HG03175 (cell line): ENCODE measurements around the gene DLG3.
A peak's percentile ranks its signal among the peaks of the same experiment; 100 is the strongest.

Experiments
- ATAC-seq: cut with Tn5 transposase; IDR thresholded peaks from one replicate; pipeline ENCODE4 v1.9.1; 2021; ENCODE audit warnings: mild to moderate bottlenecking, moderate library complexity; ENCODE audit not compliant: unreplicated experiment

DLG3 gene

DNA sequence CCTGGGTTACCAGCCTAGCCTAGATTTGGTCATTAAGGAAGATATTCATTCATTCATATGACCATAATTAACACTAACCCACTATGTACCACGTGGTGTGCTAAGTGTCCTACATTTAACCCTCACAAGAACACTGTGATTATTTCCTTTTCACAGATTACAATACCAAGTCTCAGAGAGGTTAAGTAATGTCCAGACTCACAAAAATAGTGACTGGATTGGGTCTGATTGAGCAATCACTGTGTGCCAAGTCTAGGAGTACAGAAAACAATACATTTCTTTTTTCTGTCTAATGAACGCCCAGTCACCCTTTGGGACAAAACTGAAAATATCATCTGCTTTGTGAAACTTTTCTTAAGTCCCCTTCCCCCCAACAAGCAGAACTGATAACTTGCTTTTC lies 7.6 kb upstream of the DLG3 start:
- no peak for ATAC-seq

DNA sequence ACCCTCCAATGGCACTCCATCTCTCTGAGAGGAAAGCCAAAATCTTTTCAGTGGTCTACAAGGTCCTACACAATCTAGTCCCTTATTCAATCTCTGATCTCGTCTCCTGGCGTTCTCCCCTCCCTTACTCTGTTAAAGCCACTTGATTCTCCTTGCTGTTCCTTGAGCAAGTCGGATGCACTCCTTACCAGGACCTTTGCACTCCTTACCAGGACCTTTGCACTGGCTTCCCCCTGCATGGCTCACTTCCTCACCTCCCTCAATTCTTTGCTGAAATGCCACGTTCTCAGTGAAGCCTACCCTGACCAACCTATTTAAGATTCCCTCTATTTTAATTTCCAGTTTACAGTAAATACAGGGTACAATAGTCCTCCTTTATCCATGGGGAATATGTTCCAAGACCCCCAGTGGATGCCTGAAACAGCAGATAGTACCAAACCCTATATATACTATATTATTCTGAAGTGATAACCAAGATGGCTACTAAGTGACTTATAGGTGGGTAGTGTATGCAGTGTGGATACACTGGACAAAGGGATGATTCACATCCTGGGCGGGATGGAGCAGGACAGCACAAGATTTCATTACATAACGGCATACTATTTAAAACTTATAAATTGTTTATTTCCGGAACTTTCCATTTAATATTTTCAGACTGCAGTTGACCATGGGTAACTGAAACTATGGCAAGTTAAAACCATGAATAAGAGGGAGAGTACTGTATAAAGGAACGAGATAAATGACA lies 6.5 kb upstream of the DLG3 start:
- no peak for ATAC-seq

DNA sequence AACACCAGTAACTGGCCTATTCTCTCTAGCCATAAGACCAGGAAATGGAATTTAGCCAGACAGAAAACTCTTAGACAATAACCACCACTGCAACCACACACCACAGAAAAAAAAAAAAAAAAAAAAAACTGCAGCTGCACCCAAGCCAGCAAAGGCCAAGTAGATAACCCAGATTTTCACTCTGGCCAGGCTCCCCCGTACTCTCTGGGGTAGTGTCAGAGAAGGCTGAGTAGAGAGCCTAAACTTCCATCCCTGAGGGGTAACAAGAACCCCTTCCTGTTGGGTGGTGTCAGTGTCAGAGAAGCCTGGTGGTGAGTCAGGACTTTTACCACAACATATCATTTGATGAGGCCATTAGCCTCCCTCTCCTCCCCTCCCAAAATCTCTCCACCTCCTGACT lies 5.6 kb upstream of the DLG3 start:
- peak; percentile 34 for ATAC-seq

DNA sequence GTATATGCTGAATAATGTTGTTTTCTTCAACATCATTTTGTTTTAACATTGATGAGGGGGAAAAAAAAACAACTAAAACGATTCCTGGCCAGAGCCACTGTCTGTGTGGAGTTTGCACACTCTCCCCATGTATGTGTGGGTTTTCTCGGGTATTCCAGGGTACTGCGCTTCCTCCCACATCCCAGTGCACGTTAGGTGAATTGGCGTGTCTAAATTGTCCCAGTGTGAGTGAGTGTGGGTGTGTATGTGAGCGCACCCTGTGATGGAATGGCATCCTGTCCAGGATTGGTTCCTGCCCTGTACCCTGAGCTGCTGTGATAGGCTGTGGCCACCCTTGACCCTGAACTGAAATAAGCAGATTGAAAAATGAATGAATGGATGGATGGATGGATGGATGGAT lies 2.4 kb upstream of the DLG3 start:
- ATAC-seq = no peak

DNA sequence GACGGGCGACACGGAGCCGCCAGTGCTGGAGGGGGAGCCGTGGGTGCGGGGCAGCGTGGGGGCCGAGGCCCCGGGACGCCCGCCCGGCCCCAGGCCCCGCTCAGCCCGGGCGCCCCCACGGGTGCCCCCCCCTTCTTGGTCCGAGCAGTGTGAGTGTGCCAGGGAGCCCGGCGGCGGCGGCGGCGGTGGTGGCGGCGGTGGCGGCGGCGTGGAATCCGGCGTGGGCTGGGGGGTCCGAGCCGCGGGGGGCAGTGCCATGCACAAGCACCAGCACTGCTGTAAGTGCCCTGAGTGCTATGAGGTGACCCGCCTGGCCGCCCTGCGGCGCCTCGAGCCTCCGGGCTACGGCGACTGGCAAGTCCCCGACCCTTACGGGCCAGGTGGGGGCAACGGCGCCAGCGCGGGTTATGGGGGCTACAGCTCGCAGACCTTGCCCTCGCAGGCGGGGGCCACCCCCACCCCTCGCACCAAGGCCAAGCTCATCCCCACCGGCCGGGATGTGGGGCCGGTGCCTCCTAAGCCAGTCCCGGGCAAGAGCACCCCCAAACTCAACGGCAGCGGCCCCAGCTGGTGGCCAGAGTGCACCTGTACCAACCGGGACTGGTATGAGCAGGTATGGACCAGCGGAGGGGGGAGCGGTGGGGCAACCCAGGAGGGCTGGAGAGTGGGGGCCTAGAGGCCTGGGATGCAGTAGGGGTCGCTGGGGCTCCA lies 466 bp downstream of the DLG3 start:
- no peak for ATAC-seq

DNA sequence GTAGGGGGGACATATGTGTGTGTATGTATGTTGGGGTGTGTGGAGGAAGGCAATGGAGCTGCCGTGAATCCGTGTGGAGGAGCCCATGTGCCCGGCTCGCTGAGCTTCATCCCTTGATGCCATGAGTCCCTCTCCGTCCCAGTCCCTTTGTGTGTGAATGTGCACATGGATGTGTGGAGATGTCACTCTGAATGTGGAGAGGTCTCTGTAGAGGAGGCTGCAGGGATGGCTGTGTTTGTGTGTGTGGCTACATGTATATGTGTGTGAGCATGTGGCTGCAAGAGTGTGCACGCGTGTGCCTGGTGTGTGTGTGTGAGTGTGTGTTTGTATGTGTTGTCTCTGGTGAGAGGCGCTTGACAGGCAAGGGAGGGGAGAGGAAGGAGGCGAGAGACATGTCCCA lies 1.3 kb downstream of the DLG3 start:
- ATAC-seq = no peak

DNA sequence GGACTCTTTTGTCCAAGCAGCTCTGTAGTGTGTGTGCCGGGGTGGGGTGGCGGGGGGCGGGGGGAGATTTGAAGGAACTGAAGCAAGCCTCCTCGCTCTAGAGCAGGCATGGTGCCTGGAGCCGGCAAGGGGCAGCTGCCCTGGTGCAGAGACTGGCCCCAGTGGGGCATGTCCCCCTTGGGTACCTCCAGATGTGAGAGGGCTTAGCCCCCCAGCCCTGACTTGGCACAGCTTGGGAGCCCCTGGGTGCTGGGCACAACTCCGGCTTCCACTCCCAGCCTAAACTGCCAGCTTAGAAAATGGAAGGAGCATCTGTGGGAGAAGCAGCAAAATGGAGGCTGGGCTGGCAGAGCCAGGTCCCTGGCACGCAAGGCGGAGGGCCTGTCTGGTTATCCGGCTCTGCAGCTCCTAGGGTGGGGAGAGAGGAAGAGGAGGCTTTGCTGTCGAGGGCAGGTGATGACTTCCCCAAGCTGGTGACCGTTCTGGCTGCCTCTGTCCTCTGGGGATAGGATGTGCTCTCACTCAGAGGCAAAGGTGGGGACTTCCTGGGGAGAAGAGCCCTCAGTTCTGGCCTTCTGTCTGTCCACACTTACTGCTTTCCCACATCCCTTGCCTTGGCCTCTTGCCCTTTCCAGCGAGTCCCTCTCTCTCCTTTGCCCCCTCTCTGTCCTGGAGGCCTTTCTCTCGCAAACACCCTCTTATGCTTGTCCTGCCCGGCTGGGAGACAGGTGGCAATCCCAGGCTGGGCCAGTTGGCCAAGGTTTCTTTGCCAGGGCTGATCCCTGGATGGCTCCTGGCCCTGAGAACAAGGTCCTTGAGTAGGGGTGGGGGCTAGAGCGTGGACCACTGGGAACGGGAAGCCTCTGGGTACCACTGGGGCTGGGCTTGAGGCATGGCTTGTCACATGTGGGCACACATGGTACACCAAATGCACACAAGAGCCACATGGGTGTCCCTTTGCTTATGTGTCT lies 2.0 kb downstream of the DLG3 start:
- no peak for ATAC-seq

DNA sequence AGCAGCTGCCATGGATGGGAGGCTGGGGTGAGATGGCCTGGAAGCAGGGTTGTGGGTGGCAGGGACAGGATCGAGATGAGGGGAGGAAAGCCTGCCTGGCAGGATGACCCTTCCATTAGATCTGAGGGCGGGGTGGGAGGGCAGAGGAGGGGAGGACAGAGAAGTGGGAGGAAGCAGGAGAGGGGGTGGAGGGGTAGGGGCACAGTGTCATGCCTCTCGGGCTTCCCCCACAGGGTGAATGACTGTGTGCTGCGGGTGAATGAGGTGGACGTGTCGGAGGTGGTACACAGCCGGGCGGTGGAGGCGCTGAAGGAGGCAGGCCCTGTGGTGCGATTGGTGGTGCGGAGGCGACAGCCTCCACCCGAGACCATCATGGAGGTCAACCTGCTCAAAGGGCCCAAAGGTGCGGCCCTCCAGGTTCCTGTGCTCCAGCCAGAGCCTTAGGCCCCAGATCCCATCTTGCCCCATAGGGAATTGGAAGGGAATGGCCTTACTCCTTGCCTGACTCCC lies 4.9 kb downstream of the DLG3 start:
- ATAC-seq = no peak

DNA sequence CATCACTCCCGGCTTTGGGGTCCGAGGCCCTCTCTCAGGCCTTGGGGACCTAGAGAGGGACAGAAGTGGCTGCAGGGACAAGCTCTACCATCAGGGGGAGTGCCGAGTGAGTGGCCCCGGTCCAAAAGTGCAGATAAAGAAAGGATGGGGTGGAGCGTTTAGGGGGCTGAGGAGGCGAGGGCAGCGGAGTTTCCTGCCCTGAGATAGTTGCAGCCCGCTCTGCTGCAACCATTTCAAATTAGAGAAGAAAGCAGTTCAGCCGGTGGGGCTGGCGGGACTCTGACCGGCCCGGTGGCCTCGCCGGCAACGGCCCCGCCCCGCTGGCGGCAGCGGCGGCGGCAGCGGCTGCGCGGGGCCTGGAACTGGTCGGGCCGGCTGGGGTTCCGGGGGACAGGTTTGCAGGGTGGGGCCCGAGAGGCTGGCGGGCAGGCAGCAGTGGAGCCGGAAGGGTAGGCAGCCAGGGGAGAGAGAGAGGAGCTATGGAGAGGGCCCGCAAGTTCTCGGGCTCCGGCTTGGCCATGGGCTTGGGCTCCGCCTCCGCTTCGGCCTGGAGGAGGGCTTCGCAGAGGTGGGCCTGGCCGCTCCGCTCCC lies 7.6 kb downstream of the DLG3 start:
- peak; percentile 48 for ATAC-seq

DNA sequence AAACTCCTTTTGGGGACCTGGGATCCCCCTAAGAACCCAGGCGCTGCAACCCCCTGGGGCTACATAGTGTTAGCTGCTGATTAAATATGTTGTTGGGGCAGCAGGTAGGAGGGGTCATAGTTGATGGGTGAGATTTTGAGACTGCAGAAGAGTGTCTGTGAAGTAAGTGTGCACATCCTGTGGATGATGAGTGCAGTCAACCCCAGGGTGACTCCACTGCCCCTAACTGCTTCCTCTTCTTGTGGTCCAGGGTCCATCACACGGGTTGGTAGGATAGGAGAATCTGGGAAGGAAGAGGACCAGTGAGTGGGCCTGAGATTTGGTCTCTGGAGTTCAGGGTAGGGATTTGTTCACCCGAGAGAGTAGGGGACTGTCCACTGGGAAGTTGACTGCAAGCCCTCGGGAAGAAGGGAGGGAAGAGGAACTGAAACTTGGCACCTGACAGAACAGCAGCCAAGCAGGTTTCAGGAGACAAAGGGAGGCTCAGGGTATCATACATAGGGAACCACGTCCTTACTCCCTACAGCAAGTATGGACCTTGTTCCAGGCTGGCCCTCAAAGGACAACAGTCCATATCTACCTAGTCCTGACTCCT lies 8.5 kb downstream of the DLG3 start:
- peak; percentile 32 for ATAC-seq

DNA sequence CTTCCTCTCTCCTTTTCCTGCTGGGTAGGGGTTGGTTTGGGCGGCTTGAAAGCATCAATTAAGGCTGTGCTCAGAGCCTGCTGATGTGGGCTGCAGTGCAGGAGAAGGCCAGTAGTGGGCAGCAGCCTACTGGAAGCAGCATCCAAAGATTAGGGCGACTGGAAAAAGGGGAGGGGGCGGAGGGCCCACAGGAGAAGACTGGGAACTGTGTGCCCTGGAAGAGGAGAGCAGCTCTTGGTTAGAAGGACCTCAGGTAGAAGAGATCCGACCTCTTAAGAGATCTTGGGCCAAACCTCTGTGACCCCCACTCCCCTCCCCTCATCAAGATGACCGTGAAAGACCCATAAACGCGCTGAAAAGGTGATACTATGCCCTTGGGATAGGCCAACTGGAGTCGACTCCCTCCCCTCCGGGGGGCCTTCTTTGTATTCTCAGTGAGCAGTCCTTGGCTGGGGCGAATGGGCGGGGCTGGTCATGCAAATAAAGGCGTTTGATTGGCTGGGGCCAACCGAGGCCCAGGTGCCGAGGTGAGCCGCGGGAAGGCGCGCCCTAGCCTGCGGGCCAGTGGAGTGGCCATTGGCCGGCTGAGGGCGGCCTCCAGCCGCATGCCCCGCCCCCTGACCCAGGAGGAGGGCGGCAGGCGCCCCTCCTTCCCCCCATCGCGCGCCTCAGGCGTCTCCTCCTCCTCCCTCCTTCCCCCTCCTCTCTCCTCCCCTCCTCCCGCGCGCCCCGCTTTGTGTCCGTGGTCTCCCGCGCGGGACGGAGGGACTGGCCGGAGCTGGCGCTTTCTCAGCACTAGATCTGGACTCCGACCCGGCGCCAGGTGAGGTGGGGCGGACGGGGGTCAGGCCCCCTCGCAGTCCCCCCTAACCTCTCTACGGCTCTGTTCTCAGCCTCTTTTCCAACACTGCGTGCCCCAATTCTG lies 10.1 kb downstream of the DLG3 start:
- peak; percentile 59 for ATAC-seq

DNA sequence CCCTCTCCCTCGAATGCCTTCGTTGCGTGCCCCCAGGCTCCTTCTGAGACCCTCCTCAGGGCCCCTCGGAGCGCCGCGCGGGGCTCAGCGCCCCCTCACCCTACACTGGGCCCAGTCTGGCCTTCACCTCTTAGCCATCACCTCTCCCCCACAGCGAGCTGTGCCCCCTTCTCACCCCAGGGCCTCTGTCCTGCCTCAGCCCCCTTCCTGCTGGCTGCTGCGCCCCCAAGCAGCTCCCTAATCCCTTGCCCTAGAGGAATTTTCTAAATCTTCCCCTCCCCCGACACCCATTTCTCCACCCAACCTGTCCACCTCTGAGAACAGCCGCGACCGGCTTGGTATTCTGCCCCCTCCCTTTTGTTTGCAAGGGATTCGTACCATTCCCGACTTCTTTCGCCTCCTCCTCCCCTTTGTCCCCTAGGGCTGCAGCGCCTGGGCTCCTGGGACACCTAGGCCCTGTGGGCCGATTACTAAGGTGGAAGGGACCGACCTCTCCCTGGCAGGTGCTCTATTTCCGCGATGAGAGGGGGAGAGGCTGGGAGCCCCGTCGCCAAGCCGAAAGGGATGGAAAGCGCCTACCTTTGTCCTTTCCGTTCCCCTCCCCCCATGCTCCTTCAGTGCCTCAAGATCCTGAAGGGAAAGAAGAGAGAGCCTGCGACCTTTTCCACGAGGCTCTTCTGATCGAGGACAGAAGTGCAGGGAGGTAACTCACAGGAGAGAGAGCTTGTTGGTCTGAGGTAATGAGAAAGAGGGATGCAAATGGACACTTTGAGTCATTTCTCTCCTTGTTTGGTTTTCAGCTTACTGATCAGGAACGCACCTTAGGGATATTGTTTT lies 10.9 kb downstream of the DLG3 start:
- ATAC-seq = no peak

DNA sequence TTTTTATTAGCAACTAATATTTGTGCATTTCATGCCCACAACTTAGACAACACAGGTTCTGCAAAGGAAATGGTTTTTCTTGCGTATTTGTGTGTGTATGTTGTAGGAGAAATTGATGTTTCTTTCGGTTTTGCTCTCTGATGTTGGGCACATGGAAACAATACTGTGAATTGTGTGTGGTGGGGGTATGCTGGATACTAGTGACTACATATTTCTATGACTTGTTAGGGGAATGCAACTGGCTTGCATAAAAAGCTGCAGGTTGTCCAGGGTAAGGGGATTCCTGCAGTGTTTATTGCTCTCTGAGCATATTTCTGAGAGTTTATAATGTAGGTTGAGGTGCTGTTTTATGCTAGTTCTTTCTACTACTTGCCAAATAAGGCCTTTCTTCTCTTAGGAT lies 11.6 kb downstream of the DLG3 start:
- no peak for ATAC-seq

DNA sequence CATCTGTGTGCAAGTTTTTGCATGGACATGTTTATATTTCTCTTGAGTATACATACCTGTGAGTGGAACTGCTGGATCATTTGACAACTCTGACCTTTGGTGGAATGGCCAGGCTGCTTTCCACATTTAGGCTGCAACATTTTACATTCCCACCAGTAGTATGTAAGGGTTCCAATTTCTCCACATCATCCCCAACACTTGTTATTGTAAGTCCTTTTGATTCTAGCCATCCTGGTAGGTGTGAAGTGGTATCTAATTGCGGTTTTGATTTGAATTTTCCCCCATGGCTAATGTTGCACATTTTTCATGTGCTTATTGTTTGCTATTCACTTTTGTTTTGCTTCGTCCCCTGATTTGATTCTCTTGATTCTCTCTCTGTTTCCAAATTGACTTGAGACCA lies 16.4 kb downstream of the DLG3 start:
- ATAC-seq = no peak

DNA sequence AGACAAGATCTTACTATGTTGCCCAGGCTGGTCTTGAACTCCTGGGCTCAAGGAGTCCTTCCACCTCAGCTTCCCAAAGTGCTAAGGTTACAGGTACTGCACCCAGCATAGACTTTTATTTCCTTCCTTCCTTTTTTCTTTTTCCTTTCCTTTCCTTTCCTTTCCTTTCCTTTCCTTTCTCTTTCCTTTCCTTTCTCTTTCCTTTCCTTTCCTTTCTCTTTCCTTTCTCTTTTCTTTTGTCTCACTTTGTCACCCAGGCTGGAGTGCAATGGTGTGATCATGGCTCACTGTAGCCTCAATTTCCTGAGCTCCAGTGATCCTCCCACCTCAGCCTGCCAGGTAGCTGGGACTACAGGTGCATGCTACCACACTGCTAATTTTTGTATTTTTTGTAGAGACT lies 19.4 kb downstream of the DLG3 start:
- ATAC-seq = no peak

DNA sequence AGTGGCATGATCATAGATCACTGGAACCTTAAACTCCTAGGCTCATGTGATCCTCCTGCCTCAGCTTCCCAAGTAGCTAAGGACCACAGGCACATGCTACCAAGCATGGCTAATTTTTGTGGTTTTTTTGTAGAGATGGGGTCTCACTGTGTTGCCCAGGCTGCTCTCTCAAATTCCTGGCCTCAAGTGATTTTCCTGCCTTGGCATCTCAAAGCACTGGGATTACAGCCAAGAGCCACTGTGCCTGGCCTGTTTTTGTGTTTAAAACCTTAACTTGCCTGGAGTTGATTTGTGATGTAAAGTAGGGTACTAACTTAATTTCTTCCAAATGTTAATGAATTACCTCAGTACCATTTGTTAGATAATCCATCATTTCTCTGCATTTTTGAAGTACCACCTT lies 22.3 kb downstream of the DLG3 start:
- ATAC-seq = no peak

DNA sequence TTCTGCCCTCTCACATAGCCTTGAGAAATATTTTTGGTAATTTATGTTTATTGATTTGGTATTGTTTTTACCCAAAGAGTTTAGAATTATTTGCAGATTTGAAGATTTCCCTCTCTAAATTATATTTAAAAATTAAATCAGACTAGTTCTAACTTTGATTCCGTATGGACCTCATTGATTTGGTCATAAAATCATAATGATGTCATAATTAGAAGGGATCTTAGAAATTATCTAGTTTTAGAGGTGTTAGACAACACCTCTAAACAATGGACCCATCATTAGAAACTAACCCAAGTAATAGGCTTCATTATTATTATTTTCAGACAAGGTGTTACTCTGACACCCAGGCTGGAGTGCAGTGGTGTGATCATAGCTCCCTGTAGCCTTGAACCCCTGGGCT lies 24.1 kb downstream of the DLG3 start:
- ATAC-seq = no peak

DNA sequence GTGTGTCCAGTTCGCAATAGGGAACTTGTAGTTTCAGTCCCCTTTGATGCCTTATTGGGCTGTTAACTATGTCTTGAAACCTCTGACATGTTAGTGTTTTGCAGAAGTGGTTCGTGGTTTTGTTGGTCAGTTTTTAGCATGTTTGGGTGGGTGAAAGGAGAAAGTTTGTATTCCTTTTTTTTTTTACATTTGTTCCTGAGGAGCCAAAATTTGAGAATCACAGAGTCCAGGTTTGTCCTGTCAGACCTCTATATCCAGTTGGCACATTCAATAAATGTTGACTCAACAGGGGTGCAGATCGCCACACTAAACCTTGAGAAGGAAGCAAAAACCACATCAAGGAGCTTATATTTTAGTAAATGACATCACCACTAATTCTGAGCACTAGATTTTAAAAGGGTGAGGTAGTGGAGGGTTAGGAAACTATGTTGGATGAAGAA lies 26.2 kb downstream of the DLG3 start:
- peak; percentile 52 for ATAC-seq
